Ecto neural progenitor cell (in vitro differentiated cells): ENCODE measurements around the gene SYT14.
"Not testable (repeated sequence)": the region's sequence is repeated elsewhere in the genome, so short reads cannot be mapped to it uniquely, and the experiment has no call there.

ENCODE experiments used
- DNase-seq: peaks from one replicate; pipeline ENCODE4 v3.0.0-alpha.2; 2018; ENCODE audit warnings: low spot score

SYT14 gene

GRCh38 chr1:210027994-210028393 is 90.0 kb downstream of the SYT14 start:
- no peak for DNase-seq

GRCh38 chr1:210031473-210031872 is 93.5 kb downstream of the SYT14 start:
- no peak for DNase-seq

- no peak for DNase-seq
These were observed 105.0 kb downstream of the SYT14 start for GRCh38 chr1:210043058-210043457.

GRCh38 chr1:210049616-210050015 is 111.6 kb downstream of the SYT14 start:
- DNase-seq: no peak

- DNase-seq: not testable (repeated sequence)
These were observed 112.5 kb downstream of the SYT14 start for GRCh38 chr1:210050491-210050890.

- DNase-seq: no peak
These were observed 115.1 kb downstream of the SYT14 start for GRCh38 chr1:210053126-210053525.

GRCh38 chr1:210057593-210057992 is 119.6 kb downstream of the SYT14 start:
- DNase-seq: no peak

GRCh38 chr1:210061992-210062391 is 124.0 kb downstream of the SYT14 start:
- no peak for DNase-seq

- DNase-seq: no peak
These were observed 132.5 kb downstream of the SYT14 start for GRCh38 chr1:210070531-210070930.

GRCh38 chr1:210072129-210072528 is 134.1 kb downstream of the SYT14 start:
- DNase-seq: no peak

GRCh38 chr1:210072896-210073504 is 135.0 kb downstream of the SYT14 start:
- DNase-seq: no peak

GRCh38 chr1:210074904-210075303 is 136.9 kb downstream of the SYT14 start:
- DNase-seq: no peak

GRCh38 chr1:210076620-210077019 is 138.6 kb downstream of the SYT14 start:
- no peak for DNase-seq

GRCh38 chr1:210081494-210081893 is 143.5 kb downstream of the SYT14 start:
- no peak for DNase-seq

- DNase-seq: no peak
These were observed 147.3 kb downstream of the SYT14 start for GRCh38 chr1:210085359-210085758.

GRCh38 chr1:210087058-210087457 is 149.0 kb downstream of the SYT14 start:
- no peak for DNase-seq

GRCh38 chr1:210089855-210090254 is 151.8 kb downstream of the SYT14 start:
- DNase-seq: no peak

GRCh38 chr1:210092366-210092765 is 154.3 kb downstream of the SYT14 start:
- DNase-seq: no peak

- DNase-seq: no peak
These were observed 155.4 kb downstream of the SYT14 start for GRCh38 chr1:210093461-210093860.

GRCh38 chr1:210098356-210098755 is 160.3 kb downstream of the SYT14 start:
- DNase-seq: no peak

GRCh38 chr1:210099921-210100320 is 161.9 kb downstream of the SYT14 start:
- DNase-seq: no peak

GRCh38 chr1:210104103-210104502 is 166.1 kb downstream of the SYT14 start:
- no peak for DNase-seq

- not testable (repeated sequence) for DNase-seq
These were observed 174.9 kb downstream of the SYT14 start for GRCh38 chr1:210112906-210113305.

- DNase-seq: no peak
These were observed 179.2 kb downstream of the SYT14 start for GRCh38 chr1:210117198-210117597.
